ENCODE results near the gene TRAF2.

- TF ChIP-seq POLR2A (IDR thresholded peaks at IDR 0.05), result no peak
- TF ChIP-seq CTCF (IDR thresholded peaks at IDR 0.05), result no peak
- TF ChIP-seq POLR2AphosphoS5 (IDR thresholded peaks at IDR 0.05), result no peak
Observed at GRCh38 chr9:136906266-136906665, 19.9 kb downstream of the TRAF2 start.
